ENCODE measurements around the gene RAX. TPM values are rescaled to one million over a fixed set of nuclear protein-coding genes. Genes with fewer than 3 reads are reported as not detected.

Gene RAX
- total RNA-seq, result not detected in 2 replicates

DNA sequence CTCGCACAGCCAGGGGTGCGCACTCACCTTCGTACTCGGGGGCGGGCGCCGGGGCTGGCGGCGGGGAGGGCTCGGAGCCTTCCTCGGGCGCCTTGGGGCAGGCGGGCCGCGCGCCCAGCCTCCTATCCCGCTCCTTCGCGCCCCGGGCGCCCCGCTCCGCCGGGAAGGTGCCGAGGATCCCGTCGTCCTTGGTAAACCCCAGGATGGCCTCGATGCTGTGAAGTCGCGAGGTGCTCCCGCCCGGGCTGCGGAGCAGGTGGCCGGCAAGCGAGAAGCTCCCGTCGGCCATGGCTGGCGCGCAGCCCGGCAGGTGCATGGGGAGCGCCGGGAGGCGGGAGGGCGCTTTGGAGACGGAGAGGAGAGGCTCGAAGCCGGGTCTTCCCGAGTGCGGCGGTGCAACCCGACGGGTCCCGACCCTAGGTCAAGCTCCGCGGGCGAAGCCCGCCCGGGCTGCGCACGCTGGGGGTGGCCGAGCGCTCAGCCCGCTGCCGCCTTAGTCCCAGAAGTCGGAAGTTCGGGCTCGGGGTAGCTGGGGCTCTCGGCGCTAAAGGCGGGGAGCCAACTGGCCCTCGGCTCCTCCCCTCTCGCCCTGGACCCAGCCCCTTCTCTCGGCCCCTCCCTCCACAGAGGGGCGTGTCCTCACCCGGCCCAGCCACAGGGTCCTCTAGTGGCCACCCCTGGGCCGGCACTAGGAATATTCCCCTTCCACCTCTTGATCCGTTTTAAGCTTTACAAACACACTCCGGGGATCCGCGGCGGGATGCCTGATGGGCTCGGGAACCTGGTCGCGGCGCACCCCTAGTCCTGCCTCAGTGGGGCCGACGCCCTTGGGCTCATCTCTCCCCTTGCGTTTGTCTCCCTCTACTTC is at the start of gene RAX:
RAX (minus strand) TSS at position 564 of the 868 bp plus-strand sequence; CDS start at position 316, 248 bp downstream.

DNA sequence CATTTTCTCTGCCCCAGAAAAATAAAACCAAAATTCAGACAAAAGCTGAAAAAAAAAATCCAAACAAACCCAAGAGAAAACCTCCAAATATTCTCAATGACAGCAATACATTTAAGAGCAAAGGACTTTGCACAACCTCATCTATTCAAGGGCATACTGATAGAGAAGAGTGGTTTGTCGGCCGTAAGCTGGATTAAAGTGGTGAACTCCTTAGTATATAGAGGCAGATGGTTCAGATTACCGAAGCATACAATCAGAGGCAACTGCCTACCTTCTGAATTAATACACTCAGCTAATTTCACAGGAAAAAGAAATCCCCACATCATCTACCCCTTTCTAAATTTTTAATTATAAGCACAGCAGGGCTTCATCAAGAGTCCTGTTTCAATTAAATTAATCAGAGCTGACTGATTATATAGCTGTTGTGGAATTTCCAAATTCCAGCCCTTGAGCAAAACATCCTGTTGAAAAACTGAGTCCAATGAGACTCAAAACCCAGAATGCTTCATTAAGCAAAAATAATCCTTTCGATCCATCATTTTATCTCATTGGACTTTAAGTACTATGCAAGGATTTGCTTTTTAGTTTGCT is 45.3 kb upstream of the RAX start, which contains the start of gene CPLX4:
CPLX4 (minus strand) TSS at position 190 of the 591 bp plus-strand sequence; CDS start at position 3, 187 bp downstream.

DNA sequence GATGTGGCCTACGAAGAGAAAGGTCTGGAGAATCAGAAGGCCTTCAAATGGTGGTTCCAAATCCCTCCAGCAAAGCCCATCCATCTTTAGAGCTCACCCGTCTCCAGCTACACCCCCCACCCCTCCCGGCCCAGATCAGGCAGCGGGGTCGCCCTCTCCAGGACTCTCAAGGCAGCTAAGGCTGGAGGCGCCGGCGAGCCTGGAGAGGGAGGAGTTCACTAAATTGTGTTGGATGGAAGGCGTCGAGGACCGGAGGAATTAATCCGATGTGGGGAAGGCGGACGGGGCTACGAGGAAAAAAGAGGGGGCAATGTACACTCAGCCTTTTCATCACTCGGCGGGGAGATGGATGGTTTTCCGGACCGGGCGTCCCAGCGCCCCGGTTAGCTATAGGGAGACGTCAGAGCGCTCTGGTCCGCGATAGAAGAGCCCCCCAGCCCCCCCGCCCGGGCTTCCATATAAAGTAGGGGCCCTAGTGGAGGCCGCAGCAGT is 53.5 kb downstream of the RAX start, which contains the start of gene GRP:
GRP (plus strand) TSS at position 487 of the 492 bp plus-strand sequence. CDS start 108 bp downstream, outside the sequence.

Other genes with a start within 250 kb of the RAX start
- 22.0 and 26.0 TPM in 2 replicates for gene SEC11C, start 133.6 kb downstream of the RAX start, total RNA-seq
- gene GRP, start 53.3 kb downstream of the RAX start, total RNA-seq, result not detected in 2 replicates
- not detected in 2 replicates for gene CPLX4, start 45.2 kb upstream of the RAX start, total RNA-seq
- 160 and 237 TPM in 2 replicates for gene LMAN1, start 85.8 kb upstream of the RAX start, total RNA-seq